Sigmoid colon (tissue), 7 donors: ENCODE data around the gene PSD. TPM values are rescaled to one million over a fixed set of nuclear protein-coding genes. Genes with fewer than 3 reads are reported as not detected.
A peak's percentile ranks its signal among the peaks of the same experiment; 100 is the strongest.

ENCODE experiments used
- DNase-seq: peaks from one replicate; pipeline ENCODE4 v3.0.0-alpha.2; 2019
- H3K27ac ChIP-seq, 4 donors: fragments of 200-600 bp; sonication (generic); one replicate each; pipeline ENCODE4 v1.5.1; 2016 to 2019; ENCODE audit warnings: mild to moderate bottlenecking in 1 of 4
- H3K27me3 ChIP-seq, 3 donors: fragments of 200-600 bp; sonication (generic); one replicate each; pipeline ENCODE4 v1.5.1; 2019; ENCODE audit warnings: mild to moderate bottlenecking in 1 of 3
- H3K36me3 ChIP-seq, 4 donors: fragments of 200-600 bp; sonication (generic); one replicate each; pipeline ENCODE4 v1.5.1; 2016 to 2019
- H3K4me1 ChIP-seq, 4 donors: fragments of 200-600 bp; sonication (generic); one replicate each; pipeline ENCODE4 v1.5.1; 2017 to 2019
- H3K4me3 ChIP-seq, 4 donors: fragments of 200-600 bp; sonication (generic); one replicate each; pipeline ENCODE4 v1.5.1; 2017 to 2019; ENCODE audit warnings: mild to moderate bottlenecking in 2 of 4, moderate library complexity in 1 of 4
- H3K9me3 ChIP-seq, 4 donors: fragments of 200-600 bp in 3 of 4; sonication (generic) in 3 of 4; one replicate each; pipeline versions ENCODE4 v1.5.1 to v1.6.1; 2013 to 2019
- CTCF ChIP-seq, 4 experiments: fragments of 450-650 bp in 3 of 4; fragments of 200-600 bp in 1 of 4; IDR thresholded peaks; one replicate each; pipeline ENCODE4 v1.5.1; 2016 to 2019; ENCODE audit warnings: antibody characterized with exemption in 4 of 4, mild to moderate bottlenecking in 3 of 4, moderate library complexity in 2 of 4
- EP300 ChIP-seq, 4 donors: sonication (generic); formaldehyde crosslinking; IDR thresholded peaks; one replicate each; pipeline ENCODE4 v1.6.1; 2017; ENCODE audit warnings: antibody characterized with exemption in 4 of 4
- POLR2A ChIP-seq, 2 donors: fragments of 450-650 bp; IDR thresholded peaks; one replicate each; pipeline ENCODE4 v1.6.1; 2016; ENCODE audit warnings: antibody characterized with exemption in 2 of 2, mild to moderate bottlenecking in 2 of 2, moderate library complexity in 2 of 2
- POLR2AphosphoS5 ChIP-seq, 4 donors: sonication (generic); formaldehyde crosslinking; IDR thresholded peaks; one replicate each; pipeline ENCODE4 v1.6.1; 2017; ENCODE audit warnings: antibody characterized with exemption in 4 of 4
- WGBS, 2 donors: extraction: QIAGEN DNeasy Blood & Tissue Kit; methylation state at CpG; one replicate each; pipeline ENCODE4 v1.1.7; 2013; 5-methylcytosine and 5-hydroxymethylcytosine counted together
- intact Hi-C: fragments of 100-400 bp; cut with DNase I; formaldehyde crosslinking; loops from one replicate; pipeline ENCODE4 v1.15.1; 2023
- polyA plus RNA-seq, 3 donors: library from polyadenylated mRNA; stranded (reverse); fragments of 200-250 nt; gene quantifications; one replicate each; pipeline ENCODE4 v1.2.3, GENCODE V29; 2013
- total RNA-seq, 4 donors: library from RNA; depleted of rRNA; stranded (reverse); fragments of >200 nt; gene quantifications; one replicate each; pipeline ENCODE4 v1.1.0, GENCODE V29; 2016
- donor health status: healthy with polysubstance abuse.
- donor health status: Bipolar disorder and iron deficiency.
- donor health status: healthy.

Gene PSD
- total and polyA plus RNA-seq, 7 donors, result 0.69 to 449 (median 343) TPM

GRCh38 chr10:102425444-102425843 is 6.9 kb upstream of the PSD start:
- Histone ChIP-seq H3K4me1 (peaks cover 0 to 21% (median 18%) of the 10 kb centered on the region in 4 donors), H3K27me3 (no peaks in the 10 kb centered on the region), H3K27ac (no peak overlapping the region), H3K36me3 (peaks cover 10 to 24% (median 11%) of the 10 kb centered on the region in 4 donors), H3K4me3 (no peak overlapping the region), H3K9me3 (no peaks in the 10 kb centered on the region)
- intact Hi-C loops, result loop anchor here (5.0 kb wide), 1 partner anchor 183 kb away; the partner anchor contains the start of gene PITX3
- WGBS, 2 donors, result 89 to 95% methylated on average over 1 of the region's 1 CpG
- no peak for DNase-seq
- no peak for TF ChIP-seq CTCF (IDR thresholded peaks at IDR 0.05)
- no peak for TF ChIP-seq POLR2AphosphoS5 (IDR thresholded peaks at IDR 0.05)
- TF ChIP-seq EP300 (IDR thresholded peaks at IDR 0.05), result no peak
- no peak for TF ChIP-seq POLR2A (IDR thresholded peaks at IDR 0.05)

GRCh38 chr10:102424916-102425315 is 6.3 kb upstream of the PSD start:
- Histone ChIP-seq H3K4me1 (peaks cover 0 to 26% (median 23%) of the 10 kb centered on the region in 4 donors), H3K4me3 (no peak overlapping the region), H3K36me3 (peaks cover 10 to 24% (median 11%) of the 10 kb centered on the region in 4 donors), H3K27me3 (no peaks in the 10 kb centered on the region), H3K9me3 (no peaks in the 10 kb centered on the region), H3K27ac (no peak overlapping the region)
- WGBS, 2 donors, result 90 to 91% methylated on average over 6 of the region's 6 CpGs
- intact Hi-C loops, result loop anchor here (5.0 kb wide), 3 partner anchors 52 to 183 kb away; partner anchors contain the start of gene PITX3
- TF ChIP-seq EP300 (IDR thresholded peaks at IDR 0.05), result no peak
- TF ChIP-seq POLR2A (IDR thresholded peaks at IDR 0.05), result no peak
- no peak for TF ChIP-seq CTCF (IDR thresholded peaks at IDR 0.05)
- no peak for TF ChIP-seq POLR2AphosphoS5 (IDR thresholded peaks at IDR 0.05)
- no peak for DNase-seq

- no peak overlapping the region for H3K4me3 ChIP-seq
- no peak for DNase-seq
- H3K9me3 ChIP-seq, result no peaks in the 10 kb centered on the region
- intact Hi-C loops, result loop anchor here (5.0 kb wide), 2 partner anchors 53 to 158 kb away; no protein-coding TSS in a partner anchor
- H3K27me3 ChIP-seq, result no peaks in the 10 kb centered on the region
- peaks cover 0 to 34% (median 30%) of the 10 kb centered on the region in 4 donors for H3K4me1 ChIP-seq
- H3K36me3 ChIP-seq, result peaks cover 10 to 24% (median 11%) of the 10 kb centered on the region in 4 donors
- H3K27ac ChIP-seq, result no peak overlapping the region
- WGBS, 2 donors, result 80 to 93% methylated on average over 9 of the region's 9 CpGs
- TF ChIP-seq POLR2A (IDR thresholded peaks at IDR 0.05) (no peak), CTCF (IDR thresholded peaks at IDR 0.05) (no peak), EP300 (IDR thresholded peaks at IDR 0.05) (no peak), POLR2AphosphoS5 (IDR thresholded peaks at IDR 0.05) (no peak)
These were observed 5.6 kb upstream of the PSD start for GRCh38 chr10:102424145-102424544.

GRCh38 chr10:102423372-102423968 is 4.9 kb upstream of the PSD start:
- DNase-seq, result no peak
- Histone ChIP-seq H3K36me3 (peaks cover 10 to 24% (median 11%) of the 10 kb centered on the region in 4 donors), H3K4me3 (no peak overlapping the region), H3K4me1 (peaks cover 0 to 41% (median 36%) of the 10 kb centered on the region in 4 donors), H3K27ac (peak overlapping the region in 3 of 4 donors; percentile 86 to 96 (median 91)), H3K9me3 (no peaks in the 10 kb centered on the region), H3K27me3 (peaks cover 0 to 5% (median 0%) of the 10 kb centered on the region in 3 donors)
- intact Hi-C loops, result loop anchor here (5.0 kb wide), 2 partner anchors 54 to 159 kb away; no protein-coding TSS in a partner anchor
- TF ChIP-seq EP300 (IDR thresholded peaks at IDR 0.05), result no peak
- no peak for TF ChIP-seq CTCF (IDR thresholded peaks at IDR 0.05)
- no peak for TF ChIP-seq POLR2AphosphoS5 (IDR thresholded peaks at IDR 0.05)
- no peak for TF ChIP-seq POLR2A (IDR thresholded peaks at IDR 0.05)
- WGBS, 2 donors, result 93 to 95% methylated on average over 13 of the region's 13 CpGs
